Stimulated activated naive CD8-positive, alpha-beta T cell treated with anti-CD3 and anti-CD28 coated beads, Interleukin-15, Interleukin-2, amounts not matched to agents 100 ng/mL and 50 ng/mL, for 24 hours (primary cell): ENCODE results near the gene PARVA.

ENCODE experiments used
- H3K27ac Mint-ChIP-seq: one replicate; pipeline ENCODE4 v1.8.0; 2021; ENCODE audit warnings: mild to moderate bottlenecking, mixed read lengths
- H3K27me3 Mint-ChIP-seq: one replicate; pipeline ENCODE4 v1.8.0; 2021; ENCODE audit warnings: mixed read lengths
- H3K36me3 Mint-ChIP-seq: one replicate; pipeline ENCODE4 v1.8.0; 2021; ENCODE audit warnings: low read depth, mixed read lengths
- H3K4me1 Mint-ChIP-seq: one replicate; pipeline ENCODE4 v1.8.0; 2021; ENCODE audit warnings: low read depth, mixed read lengths
- H3K4me3 Mint-ChIP-seq: one replicate; pipeline ENCODE4 v1.8.0; 2021; ENCODE audit warnings: mild to moderate bottlenecking, mixed read lengths
- H3K9me3 Mint-ChIP-seq: one replicate; pipeline ENCODE4 v1.8.0; 2021; ENCODE audit warnings: mixed read lengths

PARVA gene

DNA sequence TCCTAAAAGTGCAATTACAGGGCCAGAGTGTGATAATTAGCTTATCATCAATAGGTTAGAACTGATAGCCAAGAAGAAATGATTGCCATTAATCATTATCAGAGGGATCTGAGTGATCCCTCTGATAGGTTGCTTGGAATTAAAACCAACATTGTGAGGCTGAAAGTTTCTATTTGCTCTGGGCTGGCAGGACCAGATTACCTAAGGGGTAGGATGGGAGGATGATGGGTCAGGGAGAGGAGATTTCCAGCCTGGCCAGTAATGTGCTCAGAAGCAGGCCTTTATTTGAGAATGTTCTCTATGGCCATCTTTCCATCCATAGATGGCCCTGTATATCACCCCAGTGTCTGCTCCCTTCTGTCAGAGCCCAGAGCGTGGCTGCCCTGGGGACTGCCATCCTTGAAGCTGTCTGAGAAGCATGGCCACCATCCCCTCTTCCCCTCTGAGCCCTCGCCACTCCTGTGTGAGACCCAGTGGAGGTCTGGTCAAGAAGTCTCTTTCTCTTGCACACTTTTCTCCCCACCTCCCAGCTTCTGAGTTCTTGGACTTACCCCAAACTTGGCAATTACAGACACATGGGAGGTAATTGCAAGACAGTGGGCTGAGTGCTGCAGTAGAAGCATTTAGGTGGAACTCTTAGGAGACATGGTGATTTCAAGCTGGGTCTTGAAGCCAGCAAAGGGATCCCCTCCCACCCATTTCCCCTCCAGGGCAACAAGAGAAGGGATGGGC, 11.7 kb downstream of the PARVA start:
- no peak overlapping the region for H3K27ac Mint-ChIP-seq
- H3K4me1 Mint-ChIP-seq, result no peaks in the 10 kb centered on the region
- no peaks in the 10 kb centered on the region for H3K36me3 Mint-ChIP-seq
- peaks cover 5% of the 10 kb centered on the region for H3K9me3 Mint-ChIP-seq
- H3K4me3 Mint-ChIP-seq, result no peak overlapping the region
- no peaks in the 10 kb centered on the region for H3K27me3 Mint-ChIP-seq

DNA sequence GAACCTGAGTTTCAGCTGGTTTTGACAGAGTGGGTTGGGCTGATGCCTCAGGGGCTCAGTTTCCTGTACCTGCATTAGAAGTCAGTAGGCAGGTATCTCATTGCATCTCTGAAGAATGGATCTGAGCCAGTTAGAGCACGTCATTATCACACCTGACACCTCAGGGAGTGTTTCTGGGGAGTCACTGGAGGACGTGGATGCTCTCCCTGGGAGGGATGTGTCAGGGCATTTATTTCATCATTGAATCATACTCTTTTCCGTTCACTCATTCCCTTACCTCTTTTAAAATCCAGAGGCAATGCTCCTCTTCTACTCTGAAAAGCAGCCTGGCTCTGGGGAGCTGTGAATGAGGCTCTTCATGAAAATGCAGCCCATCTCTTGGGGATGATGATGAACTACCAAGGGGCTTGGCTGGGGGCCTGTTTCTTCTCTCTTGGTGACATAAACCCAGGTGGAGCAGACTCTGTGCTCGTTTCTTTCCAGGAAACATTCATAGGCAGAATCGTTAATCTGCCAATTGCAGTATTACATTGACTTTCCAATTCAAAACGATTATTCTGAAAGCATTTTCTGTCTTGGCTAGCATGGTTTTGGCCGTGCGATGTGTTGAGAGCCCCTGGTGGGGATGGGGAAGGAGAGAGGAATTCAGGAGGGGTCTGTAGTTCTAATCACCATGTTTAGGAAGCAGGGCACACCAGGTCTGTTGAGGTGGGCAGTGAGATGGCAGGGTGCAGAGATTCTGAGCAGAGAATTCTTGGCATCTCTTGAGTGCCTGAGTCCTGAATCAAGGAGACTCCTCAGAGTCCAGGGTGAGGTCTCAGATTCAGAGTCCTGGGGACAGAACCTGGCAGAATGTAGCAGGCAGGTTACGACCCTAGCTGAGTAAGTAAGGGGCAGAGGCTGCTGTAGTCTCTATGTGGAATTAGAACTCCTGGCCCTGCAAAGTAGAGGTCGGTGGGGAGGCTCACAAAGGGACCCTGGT, 12.6 kb downstream of the PARVA start:
- no peak overlapping the region for H3K4me3 Mint-ChIP-seq
- H3K36me3 Mint-ChIP-seq, result no peaks in the 10 kb centered on the region
- no peaks in the 10 kb centered on the region for H3K27me3 Mint-ChIP-seq
- no peak overlapping the region for H3K27ac Mint-ChIP-seq
- H3K4me1 Mint-ChIP-seq, result no peaks in the 10 kb centered on the region
- peaks cover 5% of the 10 kb centered on the region for H3K9me3 Mint-ChIP-seq

DNA sequence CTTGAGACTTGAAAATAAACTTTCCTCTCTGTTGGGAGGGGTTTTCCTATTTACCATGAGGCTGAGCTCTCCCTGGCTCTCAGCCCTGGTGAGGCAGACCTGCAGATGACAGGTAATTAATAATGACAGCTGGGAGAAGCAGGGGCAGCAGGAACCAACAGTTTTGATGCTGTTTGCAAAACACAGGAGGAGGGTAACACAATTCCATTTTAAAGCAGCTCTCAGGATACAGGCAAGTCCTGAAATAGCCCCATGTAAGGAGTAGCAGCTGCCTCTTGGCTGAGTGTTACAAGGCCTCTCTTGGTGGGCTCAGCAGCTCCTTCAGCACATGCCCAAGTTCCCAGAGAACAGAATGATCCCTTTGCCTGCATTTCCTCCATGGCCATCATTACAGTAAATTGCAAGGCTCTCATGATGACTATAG, 13.3 kb downstream of the PARVA start:
- Mint-ChIP-seq H3K9me3 (peaks cover 5% of the 10 kb centered on the region), H3K27ac (no peak overlapping the region), H3K4me3 (no peak overlapping the region), H3K27me3 (no peaks in the 10 kb centered on the region), H3K4me1 (no peaks in the 10 kb centered on the region), H3K36me3 (no peaks in the 10 kb centered on the region)

DNA sequence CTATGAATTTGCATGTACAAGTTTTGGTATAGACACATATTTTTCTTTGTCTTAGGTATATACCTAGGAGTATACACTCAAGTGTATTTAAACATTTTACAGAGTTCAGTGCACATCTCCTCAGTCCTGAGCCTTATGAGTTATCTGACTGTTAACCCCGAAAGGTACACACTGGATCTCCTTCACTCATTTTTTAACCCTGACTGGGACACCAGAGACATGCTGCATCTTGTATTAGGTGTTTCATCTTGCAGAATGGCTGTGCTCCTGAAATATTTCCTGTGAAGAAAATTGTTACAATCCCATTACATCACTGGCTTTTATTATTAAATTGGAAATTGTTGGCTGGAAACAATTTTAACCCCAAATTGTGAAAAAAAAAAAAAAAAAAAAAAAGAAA, 15.3 kb downstream of the PARVA start:
- no peak overlapping the region for H3K27ac Mint-ChIP-seq
- no peak overlapping the region for H3K4me3 Mint-ChIP-seq
- no peaks in the 10 kb centered on the region for H3K4me1 Mint-ChIP-seq

DNA sequence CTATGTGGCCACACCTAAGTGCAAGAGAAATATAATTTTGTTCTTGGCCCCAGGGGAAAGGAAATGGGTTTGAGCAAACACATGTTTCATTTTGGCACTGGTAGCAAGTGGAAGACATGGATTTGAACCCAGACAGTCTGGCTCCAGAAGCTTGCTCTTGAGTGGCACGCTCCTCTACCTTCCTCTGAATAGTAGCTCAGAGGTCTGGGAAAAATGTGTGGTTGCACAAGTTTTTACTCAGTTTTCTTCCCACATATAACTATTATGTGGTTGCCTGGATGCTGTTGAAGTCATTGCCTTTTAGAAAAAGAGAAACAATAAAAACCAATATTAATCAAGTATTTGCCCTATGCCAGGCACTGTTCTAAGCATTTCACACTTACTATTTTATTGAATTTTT, 16.3 kb downstream of the PARVA start:
- H3K27me3 Mint-ChIP-seq, result no peaks in the 10 kb centered on the region
- no peaks in the 10 kb centered on the region for H3K4me1 Mint-ChIP-seq
- H3K36me3 Mint-ChIP-seq, result no peaks in the 10 kb centered on the region
- no peak overlapping the region for H3K4me3 Mint-ChIP-seq
- peaks cover 5% of the 10 kb centered on the region for H3K9me3 Mint-ChIP-seq
- H3K27ac Mint-ChIP-seq, result no peak overlapping the region

More for the DNA sequence above, 15.3 kb downstream of the PARVA start:
- no peaks in the 10 kb centered on the region for H3K27me3 Mint-ChIP-seq
- H3K36me3 Mint-ChIP-seq, result no peaks in the 10 kb centered on the region
- H3K9me3 Mint-ChIP-seq, result peaks cover 5% of the 10 kb centered on the region

DNA sequence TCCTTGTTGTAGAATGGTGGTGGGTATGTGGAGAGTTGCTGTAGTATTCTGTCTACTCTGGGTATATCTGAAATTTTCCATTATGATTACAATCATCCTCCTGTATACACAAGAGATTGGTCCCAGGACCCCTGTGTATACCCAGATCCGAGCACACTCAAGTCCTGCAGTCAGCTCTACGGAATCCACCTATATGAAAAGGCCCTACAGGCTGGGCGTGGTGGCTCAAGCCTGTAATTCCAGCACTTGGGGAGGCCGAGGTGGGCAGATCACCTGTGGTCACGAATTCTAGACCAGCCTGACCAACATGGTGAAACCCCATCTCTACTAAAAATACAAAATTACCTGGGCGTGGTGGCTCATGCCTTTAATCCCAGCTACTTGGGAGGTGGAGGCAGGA, 17.2 kb downstream of the PARVA start:
- Mint-ChIP-seq H3K4me3 (no peak overlapping the region), H3K4me1 (no peaks in the 10 kb centered on the region)

DNA sequence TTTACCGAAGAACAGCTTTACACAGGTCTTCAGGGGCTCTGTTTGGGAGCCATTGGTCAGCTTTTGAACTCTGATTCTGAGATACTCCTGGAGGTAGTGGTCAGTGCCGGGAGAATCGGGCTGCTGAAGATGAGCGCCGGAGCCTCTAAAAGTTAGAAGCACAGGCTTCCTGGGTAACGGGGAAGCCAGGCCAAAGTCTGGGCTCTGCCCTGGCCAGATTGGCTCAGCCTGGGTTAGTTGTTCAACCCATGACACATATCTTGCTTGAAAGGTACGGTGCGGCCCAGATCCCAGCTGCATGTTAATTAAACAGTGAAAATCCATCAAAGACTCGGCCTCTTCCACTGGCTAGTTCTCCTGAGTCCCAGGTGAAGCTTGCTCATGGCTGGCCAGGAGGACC, 18.0 kb downstream of the PARVA start:
- no peak overlapping the region for H3K4me3 Mint-ChIP-seq
- H3K27ac Mint-ChIP-seq, result no peak overlapping the region
- H3K9me3 Mint-ChIP-seq, result peaks cover 5% of the 10 kb centered on the region
- H3K27me3 Mint-ChIP-seq, result no peaks in the 10 kb centered on the region
- no peaks in the 10 kb centered on the region for H3K4me1 Mint-ChIP-seq
- H3K36me3 Mint-ChIP-seq, result no peaks in the 10 kb centered on the region

More for the DNA sequence above, 17.2 kb downstream of the PARVA start:
- Mint-ChIP-seq H3K27ac (no peak overlapping the region), H3K27me3 (no peaks in the 10 kb centered on the region), H3K9me3 (peaks cover 5% of the 10 kb centered on the region), H3K36me3 (no peaks in the 10 kb centered on the region)

DNA sequence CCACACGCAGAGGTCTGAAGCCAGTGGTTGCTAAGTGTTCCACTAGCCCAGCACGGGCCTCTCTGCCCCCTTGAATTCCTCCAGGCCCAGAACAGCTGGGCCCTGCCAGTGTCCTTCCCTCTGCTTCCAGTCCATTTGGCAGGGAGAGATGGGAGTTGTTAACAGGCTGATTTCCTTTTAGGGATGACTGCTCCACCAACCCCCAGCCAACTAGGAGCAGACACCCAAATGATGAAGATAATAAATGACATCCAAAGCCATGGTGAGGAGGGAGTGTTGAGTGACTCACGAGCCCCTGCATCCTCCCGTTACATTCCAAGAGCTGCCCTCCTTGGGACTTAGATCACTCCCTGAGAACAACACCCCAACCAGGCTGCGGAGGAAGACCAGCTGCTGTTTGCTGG, 20.6 kb downstream of the PARVA start:
- Mint-ChIP-seq H3K4me1 (no peaks in the 10 kb centered on the region), H3K4me3 (no peak overlapping the region), H3K9me3 (peaks cover 5% of the 10 kb centered on the region), H3K27me3 (no peaks in the 10 kb centered on the region), H3K36me3 (no peaks in the 10 kb centered on the region), H3K27ac (no peak overlapping the region)

GRCh38 chr11:12399355-12399754, 22.0 kb downstream of the PARVA start:
- no peaks in the 10 kb centered on the region for H3K9me3 Mint-ChIP-seq
- no peak overlapping the region for H3K4me3 Mint-ChIP-seq
- H3K4me1 Mint-ChIP-seq, result no peaks in the 10 kb centered on the region
- H3K27me3 Mint-ChIP-seq, result no peaks in the 10 kb centered on the region
- H3K27ac Mint-ChIP-seq, result no peak overlapping the region
- H3K36me3 Mint-ChIP-seq, result no peaks in the 10 kb centered on the region

- Mint-ChIP-seq H3K36me3 (no peaks in the 10 kb centered on the region), H3K27me3 (no peaks in the 10 kb centered on the region), H3K4me1 (no peaks in the 10 kb centered on the region), H3K27ac (no peak overlapping the region), H3K4me3 (no peak overlapping the region), H3K9me3 (no peaks in the 10 kb centered on the region)
Measured at GRCh38 chr11:12402025-12402424, 24.7 kb downstream of the PARVA start.

DNA sequence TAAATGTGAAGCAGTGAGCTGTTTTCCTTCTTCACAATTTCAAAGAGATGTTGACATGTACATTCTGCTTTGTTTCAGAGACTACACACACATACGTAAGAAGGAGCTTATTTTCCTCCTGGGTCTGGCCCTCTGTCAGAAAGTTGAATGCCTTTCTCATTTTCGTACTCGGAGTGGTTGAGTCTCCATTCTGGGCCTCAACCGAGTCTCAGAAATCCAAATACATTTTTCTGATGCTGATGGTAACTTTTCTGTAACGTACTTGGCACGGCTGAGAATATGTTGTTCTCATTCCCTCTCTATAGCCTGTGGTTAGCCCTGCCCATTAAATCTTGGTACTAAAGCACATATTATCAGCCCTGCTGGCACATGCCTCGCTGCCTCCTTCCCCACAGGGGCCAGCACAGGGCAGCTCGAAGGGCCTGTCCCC, 25.3 kb downstream of the PARVA start:
- Mint-ChIP-seq H3K4me1 (no peaks in the 10 kb centered on the region), H3K4me3 (no peak overlapping the region), H3K27me3 (no peaks in the 10 kb centered on the region), H3K9me3 (no peaks in the 10 kb centered on the region), H3K36me3 (no peaks in the 10 kb centered on the region), H3K27ac (no peak overlapping the region)

DNA sequence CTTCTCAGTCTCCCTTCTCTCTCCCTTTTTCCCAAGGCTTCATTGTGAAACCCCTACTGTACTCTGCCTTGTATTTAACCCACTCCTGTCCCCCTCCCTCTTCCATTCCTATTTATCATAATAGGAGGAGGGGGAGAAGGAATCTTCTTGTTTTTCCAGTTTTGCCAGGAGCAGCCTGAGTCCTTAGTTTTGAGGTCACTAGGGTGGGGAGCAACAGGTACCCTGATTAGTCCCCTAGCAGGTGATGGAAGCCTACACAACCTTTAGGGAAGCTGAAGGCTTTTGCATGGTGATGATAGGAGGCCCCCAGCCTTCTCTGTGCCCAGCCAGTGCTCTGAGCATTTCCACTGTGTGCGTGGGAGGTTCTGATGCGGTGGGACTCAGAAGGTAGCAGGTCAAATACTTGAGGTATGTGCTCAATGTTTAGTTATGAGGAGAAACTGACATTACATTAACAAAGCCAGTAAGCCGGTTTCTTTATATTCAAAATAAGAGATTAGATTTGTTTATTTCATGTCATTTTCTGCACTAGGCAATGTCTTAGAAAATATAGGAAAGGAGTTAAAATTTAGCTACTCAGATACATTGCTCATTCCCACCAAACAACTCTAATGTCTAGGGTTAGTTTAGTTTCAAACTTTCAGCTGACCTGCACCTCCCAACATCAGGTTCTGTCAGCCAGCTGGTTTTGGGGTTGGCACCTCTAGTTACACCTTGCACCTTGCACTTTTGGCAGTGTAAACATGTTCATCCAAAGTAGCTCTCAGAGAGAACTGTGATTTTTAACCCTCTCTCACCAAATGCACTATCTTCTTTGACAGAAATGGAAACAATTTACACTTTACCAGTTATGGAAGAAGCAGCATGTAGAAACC, 26.0 kb downstream of the PARVA start:
- Mint-ChIP-seq H3K4me1 (no peaks in the 10 kb centered on the region), H3K9me3 (no peaks in the 10 kb centered on the region), H3K27me3 (no peaks in the 10 kb centered on the region), H3K4me3 (no peak overlapping the region), H3K36me3 (no peaks in the 10 kb centered on the region), H3K27ac (no peak overlapping the region)

DNA sequence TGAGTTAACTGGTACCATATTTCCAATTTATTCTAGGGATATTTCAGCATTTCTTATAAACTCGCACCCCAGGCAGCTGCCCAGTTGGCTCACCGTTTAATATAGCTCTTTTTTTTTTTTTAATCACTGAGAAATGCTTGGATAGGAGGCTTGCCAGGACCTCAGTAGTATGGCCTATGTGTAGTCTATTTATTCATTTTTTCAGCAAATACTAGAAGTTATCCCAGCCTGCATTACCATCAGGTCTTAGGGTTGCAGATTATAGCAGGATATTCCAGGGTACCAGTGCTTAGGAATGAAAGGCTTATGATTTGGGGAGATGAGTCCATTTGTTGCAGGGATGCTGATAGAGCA, 26.6 kb downstream of the PARVA start:
- no peak overlapping the region for H3K4me3 Mint-ChIP-seq
- H3K36me3 Mint-ChIP-seq, result no peaks in the 10 kb centered on the region
- no peak overlapping the region for H3K27ac Mint-ChIP-seq

GRCh38 chr11:12404436-12404835, 27.1 kb downstream of the PARVA start:
- Mint-ChIP-seq H3K4me3 (no peak overlapping the region), H3K36me3 (no peaks in the 10 kb centered on the region), H3K27me3 (peaks cover 3% of the 10 kb centered on the region), H3K9me3 (no peaks in the 10 kb centered on the region), H3K27ac (no peak overlapping the region), H3K4me1 (no peaks in the 10 kb centered on the region)

More for the DNA sequence above, 26.6 kb downstream of the PARVA start:
- H3K27me3 Mint-ChIP-seq, result no peaks in the 10 kb centered on the region
- H3K4me1 Mint-ChIP-seq, result no peaks in the 10 kb centered on the region
- no peaks in the 10 kb centered on the region for H3K9me3 Mint-ChIP-seq
